GM12892 (cell line): ENCODE results near the gene TRPM2.

ENCODE experiments used
- DNase-seq: peaks from one replicate; pipeline ENCODE4 v3.0.0; 2011; ENCODE audit not compliant: insufficient read length
- FAIRE-seq: peaks from 2 replicates; lab custom pipeline; 2011; peaks lifted over from hg19 to GRCh38; lab: Jason Lieb, UNC
- POLR2A ChIP-seq: IDR thresholded peaks from 2 replicates; pipeline ENCODE4 v1.6.1; 2011; ENCODE audit warnings: low read depth, low read length, control low read depth
- POLR2AphosphoS5 ChIP-seq: IDR thresholded peaks from 2 replicates; pipeline ENCODE4 v1.6.1; 2011; ENCODE audit warnings: low read depth, low read length, control low read depth
- TAF1 ChIP-seq: IDR thresholded peaks from 2 replicates; pipeline ENCODE4 v1.6.1; 2011; ENCODE audit warnings: low read depth, mild to moderate bottlenecking, control low read depth, low read length, borderline replicate concordance

The TRPM2 gene

DNA sequence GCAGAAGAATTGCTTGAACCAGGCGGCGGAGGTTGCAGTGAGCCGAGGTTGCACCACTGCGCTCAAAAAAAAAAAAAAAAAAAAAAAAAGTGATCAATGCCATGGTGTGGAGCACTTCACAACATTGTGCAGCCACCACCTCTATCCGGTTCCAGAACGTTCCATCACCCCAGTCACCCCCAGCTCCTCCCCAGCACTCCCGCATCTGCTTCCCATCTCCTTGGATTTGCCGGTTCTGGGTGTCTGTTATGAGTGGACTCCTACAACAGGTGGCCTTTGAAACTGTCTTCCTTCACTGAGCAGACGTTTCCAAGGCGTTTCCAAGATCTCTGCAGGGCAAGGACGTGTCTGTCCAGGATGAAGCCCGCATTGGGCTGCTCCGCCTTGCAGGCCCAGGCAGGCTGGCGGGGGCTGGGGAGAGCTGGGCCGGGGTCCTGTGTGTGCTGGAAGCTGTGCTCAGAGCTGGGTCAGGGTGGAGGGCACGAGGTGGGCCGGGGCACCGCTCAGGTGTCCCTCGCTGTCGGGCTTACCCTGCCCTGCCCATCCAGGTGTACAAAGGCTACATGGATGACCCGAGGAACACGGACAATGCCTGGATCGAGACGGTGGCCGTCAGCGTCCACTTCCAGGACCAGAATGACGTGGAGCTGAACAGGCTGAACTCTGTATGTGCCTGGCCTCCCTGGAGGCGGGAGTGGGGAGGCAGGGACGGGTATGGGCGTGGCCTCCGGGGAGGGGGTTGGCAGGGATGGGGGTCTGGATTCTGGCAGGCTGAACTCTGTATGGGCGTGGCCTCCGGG lies 87.0 kb downstream of the TRPM2 start:
- TF ChIP-seq POLR2AphosphoS5 (no peak), POLR2A (no peak), TAF1 (no peak)
- no peak for FAIRE-seq
- DNase-seq = no peak

DNA sequence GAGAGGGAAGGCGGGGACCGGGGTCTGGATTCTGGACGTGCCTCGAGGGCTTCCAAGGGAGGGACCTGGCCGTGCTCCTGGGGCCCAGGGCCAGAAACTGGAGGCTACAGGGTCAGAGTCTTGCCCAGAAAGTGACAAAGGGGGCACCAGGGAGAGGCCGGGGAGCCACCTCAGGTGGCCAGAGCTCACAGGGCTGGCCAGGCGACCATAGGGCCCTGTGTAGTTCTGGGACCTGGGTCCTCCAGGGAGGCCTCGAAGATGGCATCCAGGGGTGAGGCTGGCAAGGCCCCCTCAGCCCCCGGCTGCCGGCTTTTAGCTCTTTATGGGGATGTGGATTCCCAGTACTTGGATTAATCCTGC lies 87.6 kb downstream of the TRPM2 start:
- TF ChIP-seq TAF1 = no peak
- DNase-seq (no peak), FAIRE-seq (no peak)

DNA sequence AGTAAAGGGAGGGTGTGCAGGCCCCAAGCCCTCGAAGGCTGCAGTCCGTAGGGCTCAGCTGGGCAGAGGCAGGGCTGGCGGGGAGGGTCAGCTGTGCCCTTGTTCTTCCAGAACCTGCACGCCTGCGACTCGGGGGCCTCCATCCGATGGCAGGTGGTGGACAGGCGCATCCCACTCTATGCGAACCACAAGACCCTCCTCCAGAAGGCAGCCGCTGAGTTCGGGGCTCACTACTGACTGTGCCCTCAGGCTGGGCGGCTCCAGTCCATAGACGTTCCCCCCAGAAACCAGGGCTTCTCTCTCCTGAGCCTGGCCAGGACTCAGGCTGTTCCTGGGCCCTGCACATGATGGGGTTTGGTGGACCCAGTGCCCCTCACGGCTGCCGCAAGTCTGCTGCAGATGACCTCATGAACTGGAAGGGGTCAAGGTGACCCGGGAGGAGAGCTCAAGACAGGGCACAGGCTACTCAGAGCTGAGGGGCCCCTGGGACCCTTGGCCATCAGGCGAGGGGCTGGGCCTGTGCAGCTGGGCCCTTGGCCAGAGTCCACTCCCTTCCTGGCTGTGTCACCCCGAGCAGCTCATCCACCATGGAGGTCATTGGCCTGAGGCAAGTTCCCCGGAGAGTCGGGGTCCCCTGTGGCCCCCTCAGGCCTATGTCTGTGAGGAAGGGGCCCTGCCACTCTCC lies 88.3 kb downstream of the TRPM2 start:
- FAIRE-seq = no peak
- no peak for TF ChIP-seq POLR2A
- no peak for DNase-seq

DNA sequence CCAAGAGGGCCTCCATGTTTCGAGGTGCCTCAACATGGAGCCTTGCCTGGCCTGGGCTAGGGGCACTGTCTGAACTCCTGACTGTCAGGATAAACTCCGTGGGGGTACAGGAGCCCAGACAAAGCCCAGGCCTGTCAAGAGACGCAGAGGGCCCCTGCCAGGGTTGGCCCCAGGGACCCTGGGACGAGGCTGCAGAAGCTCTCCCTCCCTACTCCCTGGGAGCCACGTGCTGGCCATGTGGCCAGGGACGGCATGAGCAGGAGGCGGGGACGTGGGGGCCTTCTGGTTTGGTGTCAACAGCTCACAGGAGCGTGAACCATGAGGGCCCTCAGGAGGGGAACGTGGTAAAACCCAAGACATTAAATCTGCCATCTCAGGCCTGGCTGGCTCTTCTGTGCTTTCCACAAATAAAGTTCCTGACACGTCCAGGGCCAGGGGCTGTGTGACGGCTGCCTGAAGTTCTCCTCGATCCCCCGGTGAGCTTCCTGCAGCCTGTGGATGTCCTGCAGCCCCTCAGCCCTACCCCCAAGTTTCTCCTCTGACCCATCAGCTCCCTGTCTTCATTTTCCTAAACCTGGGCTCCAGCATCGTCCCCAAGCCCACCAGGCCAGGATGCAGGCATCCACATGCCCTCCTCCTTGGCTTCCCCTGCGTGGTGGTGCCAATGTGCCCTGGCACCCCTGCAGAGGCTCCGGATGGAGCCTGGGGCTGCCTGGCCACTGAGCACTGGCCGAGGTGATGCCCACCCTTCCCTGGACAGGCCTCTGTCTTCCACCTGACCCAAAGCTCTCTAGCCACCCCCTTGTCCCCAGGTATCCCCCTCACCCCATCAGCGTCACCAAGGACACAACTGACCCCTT lies 89.1 kb downstream of the TRPM2 start:
- DNase-seq (no peak), FAIRE-seq (no peak)
- TF ChIP-seq TAF1 = no peak
- TF ChIP-seq POLR2A = no peak
- no peak for TF ChIP-seq POLR2AphosphoS5

DNA sequence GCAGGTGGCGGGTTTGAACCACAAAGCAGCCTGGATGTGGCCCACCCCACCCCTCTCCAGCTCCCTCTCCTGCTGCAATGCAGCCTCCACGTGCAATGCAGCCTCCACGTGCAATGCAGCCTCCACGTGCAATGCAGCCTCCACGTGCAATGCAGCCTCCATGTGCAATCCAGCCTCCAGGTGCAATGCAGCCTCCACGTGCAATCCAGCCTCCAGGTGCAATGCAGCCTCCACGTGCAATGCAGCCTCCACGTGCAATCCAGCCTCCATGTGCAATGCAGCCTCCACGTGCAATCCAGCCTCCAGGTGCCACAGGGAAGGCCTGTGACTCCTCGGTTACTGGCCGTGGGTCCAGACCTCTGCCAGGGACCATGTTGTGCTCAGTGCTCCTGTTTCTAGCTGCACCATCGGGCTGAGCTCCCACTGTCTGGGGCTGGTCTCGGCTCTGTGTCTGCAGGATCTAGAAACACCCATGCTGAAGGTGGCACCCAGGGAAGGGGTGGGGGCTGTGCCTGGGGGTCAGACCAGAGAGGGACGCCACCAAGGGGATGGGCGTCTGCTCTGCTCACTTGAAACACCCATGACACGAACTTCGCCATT lies 90.0 kb downstream of the TRPM2 start:
- no peak for FAIRE-seq

DNA sequence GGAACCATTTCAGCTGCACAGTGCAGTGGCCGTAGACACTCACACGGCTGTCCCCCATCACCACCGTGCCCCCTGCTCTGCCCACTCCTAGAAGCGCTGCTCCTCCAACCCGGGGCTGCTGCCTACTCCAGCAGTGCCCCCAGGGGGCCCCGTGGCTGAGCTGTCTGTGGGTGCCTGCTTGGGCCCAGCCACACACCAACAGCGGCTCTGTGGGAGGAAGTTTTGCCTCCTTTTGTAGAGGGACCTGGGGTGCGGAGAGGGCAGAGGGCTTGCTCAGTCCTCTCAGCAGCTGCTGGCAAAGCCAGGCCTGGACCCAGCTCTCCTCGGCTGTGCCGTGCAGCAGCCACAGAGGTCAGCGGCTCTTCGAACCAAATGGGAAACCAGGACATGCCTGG lies 90.5 kb downstream of the TRPM2 start:
- no peak for TF ChIP-seq TAF1
- no peak for TF ChIP-seq POLR2A
- TF ChIP-seq POLR2AphosphoS5 = no peak
- no peak for FAIRE-seq
- no peak for DNase-seq

More for the DNA sequence above, 90.0 kb downstream of the TRPM2 start:
- no peak for DNase-seq
- TF ChIP-seq POLR2A (no peak), POLR2AphosphoS5 (no peak), TAF1 (no peak)

DNA sequence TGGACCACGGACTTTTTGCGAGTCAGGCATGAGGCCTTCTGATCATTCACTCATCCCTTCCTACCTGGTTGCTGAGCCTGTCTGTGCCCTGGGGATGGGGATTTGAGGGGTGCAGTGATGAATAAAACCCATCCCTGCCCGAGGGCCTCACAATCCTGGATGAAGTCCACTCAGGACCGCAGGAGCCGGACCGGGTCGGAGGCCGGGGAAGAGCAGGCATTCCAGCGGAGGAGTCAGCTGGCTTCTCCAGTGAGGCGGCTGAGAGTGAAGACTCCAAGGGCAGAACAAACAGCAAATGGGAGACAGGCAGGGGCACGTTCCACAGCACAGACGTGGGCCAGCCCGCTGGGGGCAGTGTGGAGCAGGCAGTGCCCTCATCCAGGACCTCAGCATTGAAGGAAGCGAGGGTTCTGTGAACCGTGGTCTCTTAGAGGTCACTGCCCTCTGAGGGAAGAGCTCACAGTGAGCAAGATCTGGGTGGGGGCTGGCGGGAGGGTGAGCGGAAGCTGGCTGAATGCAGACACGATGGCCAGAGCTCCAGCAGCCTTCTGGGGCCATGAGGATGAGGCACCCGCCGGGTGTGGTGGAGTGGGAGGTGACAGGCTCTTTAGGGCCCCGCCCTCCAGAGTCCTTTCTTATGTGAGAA lies 91.0 kb downstream of the TRPM2 start:
- no peak for TF ChIP-seq POLR2A
- TF ChIP-seq POLR2AphosphoS5 = no peak
- no peak for TF ChIP-seq TAF1
- FAIRE-seq (no peak), DNase-seq (no peak)

DNA sequence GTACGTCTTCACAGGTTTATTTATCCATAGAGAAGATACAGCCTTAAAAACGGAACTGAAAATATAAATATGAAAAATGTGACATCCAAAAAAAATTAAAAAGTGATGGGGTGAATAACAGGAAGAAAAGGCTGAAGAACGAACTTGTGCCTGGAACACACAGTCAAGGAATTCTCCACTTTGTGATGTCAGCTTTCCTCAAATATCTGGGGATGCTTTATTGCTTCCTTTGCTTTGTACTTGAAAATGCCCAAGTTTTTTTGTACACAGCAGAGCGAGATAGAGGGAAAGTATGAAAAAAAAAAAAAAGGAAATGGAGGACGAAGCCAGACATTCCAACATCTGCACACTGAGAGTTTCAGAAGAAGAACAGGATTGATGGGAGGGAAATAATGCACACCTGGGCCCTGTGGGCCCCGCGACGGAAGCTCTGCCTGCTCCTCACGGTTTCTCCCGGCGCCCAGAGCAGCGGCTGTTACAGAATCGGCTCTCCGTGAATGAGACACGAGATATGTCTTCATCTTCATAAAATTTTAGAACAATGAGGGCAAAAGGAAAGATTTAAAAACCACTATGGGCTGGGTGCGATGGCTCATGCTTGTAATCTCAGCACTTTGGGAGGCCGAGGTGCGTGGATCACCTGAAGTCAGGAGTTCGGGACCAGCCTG lies 91.9 kb downstream of the TRPM2 start:
- TF ChIP-seq TAF1 = no peak
- no peak for TF ChIP-seq POLR2A
- no peak for TF ChIP-seq POLR2AphosphoS5
- DNase-seq (no peak), FAIRE-seq (no peak)

DNA sequence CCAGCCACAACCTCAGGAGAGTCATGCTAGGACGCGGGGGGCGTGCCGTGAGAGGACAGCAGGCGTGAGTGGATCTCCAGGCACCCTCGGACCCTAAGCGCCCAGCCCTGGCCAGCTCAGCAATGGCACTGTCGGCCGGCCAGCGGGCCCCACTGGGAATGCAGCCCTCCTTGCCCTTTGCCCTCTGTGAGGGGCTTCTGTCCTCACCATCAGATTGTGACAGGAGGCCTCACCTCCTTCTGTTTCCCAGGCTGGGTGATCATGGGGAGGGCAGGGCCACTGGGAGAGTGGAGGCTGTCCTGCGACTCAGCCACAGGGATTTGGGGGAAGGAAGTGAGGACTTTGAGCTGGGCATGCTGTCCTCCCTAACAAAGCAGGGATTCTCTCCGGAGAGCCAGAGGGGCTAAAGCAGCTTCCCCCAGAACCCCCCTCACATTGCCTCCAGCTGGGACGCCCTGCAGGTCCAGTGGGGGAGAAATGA lies 95.3 kb downstream of the TRPM2 start:
- FAIRE-seq = no peak
- TF ChIP-seq POLR2AphosphoS5 (no peak), POLR2A (no peak), TAF1 (no peak)
- no peak for DNase-seq
